Measurements from ENCODE around the gene PTPRD.

PTPRD gene

DNA sequence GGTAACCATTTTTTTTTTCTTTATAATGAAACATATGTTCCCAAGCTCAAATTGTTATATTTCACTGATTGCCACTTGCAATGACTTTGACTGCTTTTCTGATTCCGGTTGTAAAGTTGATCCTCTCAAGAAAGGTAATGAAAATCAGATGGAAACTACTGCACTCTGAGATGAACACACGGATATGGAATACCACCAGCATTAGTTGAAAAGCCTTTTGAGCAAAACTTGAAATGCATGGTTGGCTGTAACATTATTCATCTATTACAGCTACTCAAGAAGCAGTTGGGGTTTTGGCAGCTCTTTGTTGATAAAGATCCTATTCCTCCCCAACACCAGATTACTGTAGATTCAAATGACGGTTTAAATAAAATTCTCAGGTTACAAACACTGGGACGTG, 2221.7 kb downstream of the PTPRD start:
- peak; percentile 33 for DNase-seq

DNA sequence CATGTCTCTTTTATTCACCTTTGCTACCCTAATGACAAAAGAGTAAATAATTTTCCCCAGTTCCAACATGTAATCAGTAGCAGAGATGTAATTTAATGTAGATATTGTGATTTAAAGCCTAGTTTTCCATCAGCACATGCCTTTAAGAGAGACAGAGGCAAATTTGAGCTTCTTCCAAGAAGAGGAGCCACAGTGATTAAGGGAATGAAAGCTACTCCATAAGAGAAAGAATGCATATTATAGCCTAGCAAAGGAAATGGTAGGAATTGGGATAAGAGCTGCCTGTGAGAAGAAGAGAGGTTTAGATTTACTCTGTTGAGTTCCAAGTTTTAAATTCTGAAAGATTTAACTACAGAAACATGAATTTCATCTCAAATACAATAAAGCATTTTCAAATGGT, 2222.2 kb downstream of the PTPRD start:
- DNase-seq = no peak

GRCh38 chr9:8389531-8389930, 2223.3 kb downstream of the PTPRD start:
- no peak for DNase-seq

DNA sequence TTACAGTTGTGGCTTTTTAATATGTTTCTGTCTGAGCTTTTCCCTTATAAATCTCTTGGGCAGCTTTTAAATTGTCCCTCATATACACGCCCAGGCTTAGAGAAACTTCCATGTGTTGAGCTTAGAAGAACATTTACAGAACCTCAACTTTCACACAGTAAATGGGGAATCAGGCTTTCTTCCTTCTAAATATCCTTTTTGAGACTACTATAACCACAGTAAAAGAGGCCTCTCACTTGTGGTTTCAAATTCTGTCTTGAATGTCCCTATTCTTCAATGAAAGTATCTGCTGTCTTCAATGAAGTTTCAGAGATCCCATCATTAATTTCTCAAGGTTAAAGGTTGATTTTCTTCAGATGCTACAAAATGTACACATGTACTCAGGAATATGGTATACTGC, 2224.7 kb downstream of the PTPRD start:
- no peak for DNase-seq

DNA sequence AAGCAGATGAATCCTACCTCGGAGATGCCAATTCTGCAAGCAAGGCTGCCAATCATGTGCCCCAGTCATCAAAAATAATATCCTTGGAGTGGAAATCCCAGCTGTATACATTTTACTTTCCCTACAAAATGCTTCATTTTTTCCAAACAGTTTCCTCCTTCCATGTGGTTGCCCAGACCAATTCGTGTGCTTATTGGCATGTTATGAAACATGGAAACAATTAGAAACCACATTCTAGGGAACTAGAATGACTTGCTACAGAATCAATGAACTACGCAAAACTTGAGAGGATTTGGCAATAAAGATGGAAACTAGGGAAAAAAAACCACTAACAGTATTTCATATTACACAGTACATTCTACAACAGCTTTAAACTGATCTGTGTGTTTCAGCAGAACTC, 2228.7 kb downstream of the PTPRD start:
- DNase-seq = peak; percentile 61

- DNase-seq = no peak
Measured at GRCh38 chr9:8382777-8383527, 2229.8 kb downstream of the PTPRD start.

DNA sequence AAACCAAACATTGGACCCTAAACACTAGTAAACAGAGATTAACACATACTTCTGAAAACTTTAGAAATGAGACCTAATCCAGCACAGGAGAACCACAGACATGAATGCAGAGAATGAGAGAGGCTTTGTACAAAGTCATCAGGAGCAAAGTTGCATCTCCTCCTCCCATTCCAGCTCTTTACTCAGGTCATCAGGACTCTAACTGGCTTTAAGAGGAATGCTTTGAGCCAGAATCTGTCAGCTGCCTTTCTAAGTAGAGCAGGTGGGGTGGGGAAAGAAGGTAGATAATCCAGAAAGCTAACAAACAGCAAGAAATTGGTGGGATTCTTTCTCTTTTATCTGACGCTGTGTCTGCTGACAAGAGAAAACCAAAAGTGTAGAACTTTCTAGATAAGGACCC, 2230.5 kb downstream of the PTPRD start:
- no peak for DNase-seq

DNA sequence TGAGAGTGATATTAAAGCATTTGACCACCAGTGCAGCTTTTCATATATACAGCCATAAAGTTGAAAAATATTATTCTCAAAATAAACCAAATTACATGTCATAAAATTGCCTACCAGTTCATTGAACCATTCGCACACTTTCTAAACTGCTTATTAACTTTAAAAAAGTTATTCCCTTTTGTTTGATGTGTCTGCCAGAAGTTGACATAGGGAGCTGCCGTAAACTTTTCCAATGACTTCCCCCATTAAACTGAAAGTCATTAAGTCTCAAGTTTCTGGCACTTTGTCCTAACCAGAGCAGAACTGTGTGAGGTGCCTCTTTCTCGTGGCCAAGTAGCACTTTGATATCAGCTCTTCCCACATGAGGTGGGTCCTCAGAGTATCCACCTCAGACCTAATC, 2231.2 kb downstream of the PTPRD start:
- no peak for DNase-seq

- no peak for DNase-seq
Measured at GRCh38 chr9:8374471-8374870, 2238.3 kb downstream of the PTPRD start.

DNA sequence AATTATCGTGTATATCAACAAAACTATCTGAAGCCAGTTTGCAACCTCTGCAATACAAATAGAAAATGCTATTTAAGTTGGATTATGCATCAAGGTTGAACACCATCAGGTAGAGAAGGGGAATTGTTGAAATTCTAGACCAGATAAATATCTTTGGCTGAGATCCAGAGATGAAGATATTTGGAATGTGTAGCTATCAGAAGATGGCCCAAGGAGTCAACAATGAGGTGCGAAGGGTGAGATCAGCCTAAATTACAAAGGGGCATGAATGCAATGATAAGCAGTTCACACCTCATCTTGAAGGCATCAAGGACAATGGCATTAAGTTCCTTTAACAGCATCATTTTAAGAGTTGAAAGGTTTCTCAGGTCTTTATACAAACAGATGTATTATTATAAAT, 2241.1 kb downstream of the PTPRD start:
- no peak for DNase-seq

DNA sequence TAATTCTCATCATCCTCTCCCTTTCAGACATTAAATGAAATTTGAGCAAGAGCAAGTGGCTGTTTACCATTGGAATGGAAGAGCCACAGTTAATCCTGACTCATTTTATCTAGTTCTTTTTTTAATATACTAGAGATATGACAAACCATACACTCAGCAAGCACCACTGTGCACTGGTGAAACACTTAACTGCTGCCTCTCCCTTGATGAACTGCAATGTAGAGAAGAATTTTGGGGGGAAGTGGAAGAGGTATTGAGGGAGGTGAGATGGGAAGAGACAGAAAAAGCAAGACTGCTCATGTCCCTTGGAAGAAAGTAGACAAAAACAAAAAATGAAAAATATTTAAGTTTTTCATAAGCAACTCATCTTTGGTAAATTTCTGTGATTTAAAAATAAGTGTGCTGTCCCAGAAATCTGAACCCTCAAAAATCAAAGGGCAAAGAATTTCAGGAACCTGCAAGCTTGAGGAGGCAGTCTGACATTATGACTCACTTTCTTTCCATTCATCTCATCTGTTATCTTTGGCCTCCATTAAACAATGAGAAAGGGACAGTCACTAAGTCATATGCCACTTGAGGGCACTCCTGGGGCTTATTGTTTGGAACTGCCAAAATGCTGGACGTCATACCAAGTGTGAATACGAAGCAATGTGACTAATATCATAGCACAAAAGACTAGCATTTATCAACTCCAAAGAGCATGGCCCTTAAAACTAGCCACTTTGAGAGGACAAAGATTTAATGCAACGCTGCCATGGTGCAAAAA, 2246.5 kb downstream of the PTPRD start:
- DNase-seq = no peak

- no peak for DNase-seq
Measured at GRCh38 chr9:8365466-8366160, 2247.2 kb downstream of the PTPRD start.

- no peak for DNase-seq
Measured at GRCh38 chr9:8365029-8365428, 2247.8 kb downstream of the PTPRD start.

GRCh38 chr9:8364026-8364752, 2248.6 kb downstream of the PTPRD start:
- no peak for DNase-seq

DNA sequence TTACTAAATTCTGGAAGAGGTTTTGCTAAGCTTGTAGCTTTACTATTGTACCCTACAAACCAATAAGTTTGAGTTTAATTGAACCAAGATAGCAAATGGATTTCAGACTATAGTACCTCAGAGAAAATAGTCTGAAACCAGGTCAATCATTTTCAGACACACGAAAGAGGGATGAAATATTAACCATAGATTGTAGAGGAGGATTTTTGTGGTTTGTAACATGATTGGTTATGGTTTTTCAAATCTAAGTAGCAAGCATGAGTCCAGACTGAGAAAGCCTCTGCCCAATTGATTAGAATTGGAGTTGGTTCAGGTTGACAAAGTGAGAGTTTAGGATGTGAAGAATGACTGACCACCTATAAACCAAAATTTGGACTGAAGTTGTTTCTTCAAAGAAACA, 2250.6 kb downstream of the PTPRD start:
- DNase-seq = no peak

DNA sequence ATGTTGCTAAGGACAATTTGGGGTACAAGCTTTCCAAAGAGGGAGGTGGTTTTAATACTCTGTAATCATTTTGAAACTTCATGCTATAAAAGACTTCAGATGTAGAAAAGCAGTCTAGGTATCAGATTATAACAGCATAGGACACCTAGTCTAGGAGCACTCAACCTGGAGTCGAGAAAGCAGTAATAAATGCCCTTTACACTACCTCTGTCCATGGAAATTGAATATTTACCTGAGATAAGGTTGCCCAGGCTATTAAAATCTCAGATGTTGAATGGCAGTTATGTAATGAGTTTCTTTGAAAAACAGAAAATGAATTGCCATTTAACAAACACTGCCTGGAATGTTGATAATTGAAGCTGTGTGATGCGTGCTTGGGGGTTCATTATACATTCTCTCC, 2251.4 kb downstream of the PTPRD start:
- no peak for DNase-seq

DNA sequence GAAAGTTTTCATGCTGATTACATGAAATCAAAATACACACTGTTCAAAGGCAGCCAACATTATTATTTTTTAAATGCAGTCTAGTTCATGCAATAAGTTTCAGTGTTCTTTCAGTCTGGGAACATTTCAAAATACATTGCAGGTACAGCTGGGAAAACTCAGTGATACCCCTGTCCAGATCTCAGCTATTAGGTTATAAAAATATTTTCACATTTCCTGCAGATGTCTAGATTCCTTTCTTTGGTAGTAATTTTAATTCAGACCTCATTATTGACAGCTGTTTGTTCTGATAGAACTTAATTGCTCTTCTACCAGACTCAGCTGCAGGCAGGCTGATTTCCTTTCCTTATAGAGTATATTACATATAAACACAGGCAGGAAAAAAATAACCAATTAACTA, 2256.4 kb downstream of the PTPRD start:
- DNase-seq = no peak

DNA sequence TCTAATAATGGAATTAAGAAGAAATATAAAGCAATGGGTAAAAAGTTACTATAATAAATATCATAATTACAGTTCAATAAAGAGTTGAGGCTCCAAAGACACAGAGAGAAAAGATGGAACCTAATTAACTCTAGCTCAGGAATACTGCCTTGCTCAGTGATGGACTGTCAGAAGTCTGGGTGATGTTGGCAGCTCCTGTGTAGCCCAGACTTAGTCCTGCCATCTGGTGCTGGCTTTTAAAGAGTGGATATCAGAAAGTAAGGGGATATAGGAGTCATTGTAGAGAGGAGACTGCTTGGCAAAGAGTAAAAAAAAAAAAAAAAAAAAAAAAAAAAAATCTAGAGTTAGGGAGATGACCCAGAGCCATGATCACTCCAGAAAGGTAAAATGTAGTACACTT, 2261.4 kb downstream of the PTPRD start:
- no peak for DNase-seq

- no peak for DNase-seq
Measured at GRCh38 chr9:8349901-8350300, 2262.9 kb downstream of the PTPRD start.

DNA sequence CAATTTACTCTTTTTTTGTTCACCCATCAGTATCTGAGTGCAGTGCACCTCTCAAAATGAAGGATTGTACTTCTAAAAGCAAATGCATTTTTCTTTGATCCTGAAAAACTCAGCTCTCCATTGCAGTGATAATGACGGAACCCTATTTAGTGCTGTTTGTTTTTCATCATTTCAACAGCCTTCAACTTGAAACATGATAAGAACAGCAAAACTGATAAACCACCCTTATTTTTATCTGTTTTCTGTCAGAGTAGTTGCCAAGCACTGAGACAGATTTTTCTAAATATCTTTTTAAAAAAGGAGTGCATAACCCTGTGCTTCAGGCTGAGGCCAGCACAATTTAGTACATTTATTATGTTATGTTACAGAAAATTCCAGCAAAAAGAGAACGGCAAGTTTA, 2263.4 kb downstream of the PTPRD start:
- no peak for DNase-seq

GRCh38 chr9:8348756-8349155, 2264.0 kb downstream of the PTPRD start:
- DNase-seq = no peak

GRCh38 chr9:8346296-8346695, 2266.5 kb downstream of the PTPRD start:
- no peak for DNase-seq

Measured in eye (tissue), 1 donor.